NB4 (cell line): ENCODE results near the gene ANTXR1.

Experiments used
- CTCF ChIP-seq: IDR thresholded peaks from one replicate; pipeline ENCODE4 v1.5.1; 2012; ENCODE audit warnings: low read depth, low read length
- POLR2A ChIP-seq: IDR thresholded peaks from 2 replicates; pipeline ENCODE4 v1.6.1; 2011; ENCODE audit warnings: mild to moderate bottlenecking; ENCODE audit not compliant: insufficient read length; ENCODE audit errors: extremely low read depth

GRCh38 chr2:69087912-69088240 lies 74.9 kb downstream of the ANTXR1 start:
- TF ChIP-seq POLR2A (no peak), CTCF (no peak)
